H9 (cell line): ENCODE results near the gene CD46. TPM values are rescaled to one million over a fixed set of nuclear protein-coding genes. Genes with fewer than 3 reads are reported as not detected.

Experiments used
- DNase-seq: peaks from one replicate; pipeline ENCODE4 v3.0.0-alpha.2; 2017
- H2AFZ ChIP-seq: one replicate; pipeline ENCODE4 v1.6.1; 2013; ENCODE audit warnings: mild to moderate bottlenecking, low read length, control low read depth, moderate library complexity
- H2AK5ac ChIP-seq: 2 replicates; pipeline ENCODE4 v1.6.1; 2013; ENCODE audit warnings: low read length, control low read depth, mixed read lengths; ENCODE audit not compliant: insufficient read length
- H2BK120ac ChIP-seq: one replicate; pipeline ENCODE4 v1.6.1; 2013; ENCODE audit warnings: low read depth, mild to moderate bottlenecking, low read length, control low read depth, inconsistent platforms; ENCODE audit not compliant: poor library complexity, severe bottlenecking
- H2BK12ac ChIP-seq: 2 replicates; pipeline ENCODE4 v1.6.1; 2013; ENCODE audit warnings: low read length, control low read depth, mixed read lengths, low read depth; ENCODE audit not compliant: insufficient read length
- H2BK15ac ChIP-seq: 2 replicates; pipeline ENCODE4 v1.6.1; 2013; ENCODE audit warnings: low read depth, low read length, control low read depth
- H2BK20ac ChIP-seq: one replicate; pipeline ENCODE4 v1.6.1; 2013; ENCODE audit warnings: low read depth, mild to moderate bottlenecking, low read length, control low read depth, inconsistent platforms; ENCODE audit not compliant: poor library complexity, severe bottlenecking
- H2BK5ac ChIP-seq: 2 replicates; pipeline ENCODE4 v1.6.1; 2013; ENCODE audit warnings: low read length, control low read depth, mixed read lengths; ENCODE audit not compliant: insufficient read length
- H3K14ac ChIP-seq: 2 replicates; pipeline ENCODE4 v1.6.1; 2013; ENCODE audit warnings: low read length, control low read depth; ENCODE audit not compliant: insufficient read depth
- H3K18ac ChIP-seq: 2 replicates; pipeline ENCODE4 v1.6.1; 2013; ENCODE audit warnings: low read depth, mild to moderate bottlenecking, mixed read lengths, low read length, control low read depth; ENCODE audit not compliant: insufficient read length
- H3K23ac ChIP-seq: 2 replicates; pipeline ENCODE4 v1.6.1; 2013; ENCODE audit warnings: low read length, control low read depth, mixed read lengths, low read depth; ENCODE audit not compliant: insufficient read length
- H3K23me2 ChIP-seq: 2 replicates; pipeline ENCODE4 v1.6.1; 2013; ENCODE audit warnings: low read depth, mild to moderate bottlenecking, mixed read lengths, low read length, control low read depth; ENCODE audit not compliant: insufficient read length, poor library complexity, severe bottlenecking
- H3K27ac ChIP-seq: 2 replicates; pipeline ENCODE4 v1.5.1; 2013; ENCODE audit warnings: low read length, control low read depth, mixed read lengths, low read depth; ENCODE audit not compliant: insufficient read length
- H3K27me3 ChIP-seq: 2 replicates; pipeline ENCODE4 v1.6.1; 2013; ENCODE audit warnings: low read length, control low read depth, inconsistent platforms; ENCODE audit not compliant: insufficient read depth
- H3K4ac ChIP-seq: 2 replicates; pipeline ENCODE4 v1.6.1; 2013; ENCODE audit warnings: low read depth, mild to moderate bottlenecking, control low read depth, inconsistent platforms, low read length, moderate library complexity
- H3K4me1 ChIP-seq: 2 replicates; pipeline ENCODE4 v1.6.1; 2013; ENCODE audit warnings: low read length, control low read depth, inconsistent platforms; ENCODE audit not compliant: insufficient read depth
- H3K4me2 ChIP-seq: 2 replicates; pipeline ENCODE4 v1.6.1; 2013; ENCODE audit warnings: low read length, control low read depth, mixed read lengths; ENCODE audit not compliant: insufficient read length, insufficient read depth
- H3K56ac ChIP-seq: 2 replicates; pipeline ENCODE4 v1.6.1; 2013; ENCODE audit warnings: low read depth, mild to moderate bottlenecking, mixed read lengths, low read length, control low read depth; ENCODE audit not compliant: insufficient read length
- H3K79me1 ChIP-seq: 2 replicates; pipeline ENCODE4 v1.6.1; 2013; ENCODE audit warnings: low read depth, mild to moderate bottlenecking, moderate library complexity, low read length, control low read depth, inconsistent platforms; ENCODE audit not compliant: insufficient read depth, poor library complexity, severe bottlenecking
- H3K79me2 ChIP-seq: 2 replicates; pipeline ENCODE4 v1.6.1; 2013; ENCODE audit warnings: low read length, control low read depth, inconsistent platforms; ENCODE audit not compliant: insufficient read depth
- H3K9ac ChIP-seq: 2 replicates; pipeline ENCODE4 v1.6.1; 2013; ENCODE audit warnings: low read length, control low read depth, mixed read lengths; ENCODE audit not compliant: insufficient read length; ENCODE audit errors: extremely low read depth
- H3K9me3 ChIP-seq: one replicate; pipeline ENCODE4 v1.6.1; 2013; ENCODE audit warnings: low read depth, low read length, inconsistent platforms; ENCODE audit not compliant: control insufficient read depth
- H3T11ph ChIP-seq: one replicate; pipeline ENCODE4 v1.6.1; 2013; ENCODE audit warnings: mild to moderate bottlenecking, low read length, control low read depth, inconsistent platforms
- H4K20me1 ChIP-seq: one replicate; pipeline ENCODE4 v1.6.1; 2013; ENCODE audit not compliant: control insufficient read depth, insufficient read length, insufficient read depth
- H4K5ac ChIP-seq: 2 replicates; pipeline ENCODE4 v1.6.1; 2013; ENCODE audit warnings: low read depth, mild to moderate bottlenecking, mixed read lengths, low read length, control low read depth; ENCODE audit not compliant: insufficient read length
- H4K8ac ChIP-seq: replicated peaks from 2 replicates; pipeline ENCODE4 v1.6.1; 2013; ENCODE audit warnings: low read length, control low read depth, mixed read lengths, low read depth; ENCODE audit not compliant: insufficient read length
- H4K91ac ChIP-seq: 2 replicates; pipeline ENCODE4 v1.6.1; 2013; ENCODE audit warnings: low read depth, mild to moderate bottlenecking, moderate library complexity, mixed read lengths, low read length, control low read depth; ENCODE audit not compliant: insufficient read length
- H3K27ac Mint-ChIP-seq, 3 experiments: 2 replicates in 2 of 3; 3 replicates in 1 of 3; pipeline ENCODE4 v1.8.0; 2020 to 2021; ENCODE audit warnings: mixed read lengths in 3 of 3, mild to moderate bottlenecking in 1 of 3, moderate library complexity in 1 of 3
- H3K27me3 Mint-ChIP-seq: 2 replicates; pipeline ENCODE4 v1.8.0; 2021; ENCODE audit warnings: low read depth, mild to moderate bottlenecking, moderate library complexity, mixed read lengths
- H3K36me3 Mint-ChIP-seq, 3 experiments: 2 replicates in 2 of 3; 3 replicates in 1 of 3; pipeline ENCODE4 v1.8.0; 2020 to 2021; ENCODE audit warnings: low read depth in 3 of 3, mixed read lengths in 3 of 3; ENCODE audit not compliant: insufficient read depth in 1 of 3
- H3K4me1 Mint-ChIP-seq, 2 experiments: 2 replicates each; pipeline ENCODE4 v1.8.0; 2020; ENCODE audit warnings: mixed read lengths in 2 of 2
- H3K4me3 Mint-ChIP-seq, 2 experiments: 2 replicates in 1 of 2; 3 replicates in 1 of 2; pipeline ENCODE4 v1.8.0; 2020 to 2021; ENCODE audit warnings: mild to moderate bottlenecking in 2 of 2, mixed read lengths in 2 of 2, moderate library complexity in 1 of 2
- H3K9me3 Mint-ChIP-seq, 2 experiments: 2 replicates in 1 of 2; 3 replicates in 1 of 2; pipeline ENCODE4 v1.8.0; 2020; ENCODE audit warnings: mild to moderate bottlenecking in 2 of 2, mixed read lengths in 2 of 2, moderate library complexity in 1 of 2
- CTCF ChIP-seq: fragments of 200-600 bp; sonication (generic); conservative IDR thresholded peaks from 3 replicates; pipeline ENCODE4 v1.8.0; 2021; ENCODE audit warnings: antibody characterized with exemption, mild to moderate bottlenecking
- WGBS: extraction: QIAGEN DNeasy Blood & Tissue Kit; methylation state at CpG from one replicate; pipeline ENCODE4 v1.1.7; 2013; ENCODE audit warnings: missing lambda C conversion rate, low lambda C conversion rate, mixed read lengths; ENCODE audit not compliant: insufficient read length; ENCODE audit errors: extremely low coverage; 5-methylcytosine and 5-hydroxymethylcytosine counted together
- total RNA-seq: library from RNA; stranded (reverse); gene quantifications from 2 replicates; pipeline ENCODE4 v1.2.1, GENCODE V29; 2021

The CD46 gene
- total RNA-seq, 1 experiment from 2014 or later, result 89.2 TPM

- Mint-ChIP-seq H3K9me3 (peaks cover 3 to 13% of the 10 kb centered on the region in 2 experiments; a peak in 4 of 5 replicates), H3K27me3 (no peaks in the 10 kb centered on the region), H3K27ac (no peak overlapping the region), H3K4me1 (peaks cover 42 to 47% of the 10 kb centered on the region in 2 experiments), H3K4me3 (no peak overlapping the region), H3K36me3 (peaks cover 0 to 14% (median 8%) of the 10 kb centered on the region in 3 experiments; a peak in 4 of 7 replicates)
- H3K23ac ChIP-seq, result no peak overlapping the region
- no peak for TF ChIP-seq CTCF
- no peaks in the 10 kb centered on the region for H3K79me2 ChIP-seq
- H3K27me3 ChIP-seq, result no peaks in the 10 kb centered on the region
- no peak overlapping the region for H2AK5ac ChIP-seq
- no peak overlapping the region for H4K5ac ChIP-seq
- peaks cover 3% of the 10 kb centered on the region; the same call in 1 of the 2 replicates for H3K4me1 ChIP-seq
- H2AFZ ChIP-seq, result no peak overlapping the region
- H3K18ac ChIP-seq, result no peak overlapping the region
- H3K27ac ChIP-seq, result no peak overlapping the region
- H3K79me1 ChIP-seq, result no peaks in the 10 kb centered on the region
- H4K91ac ChIP-seq, result no peak overlapping the region
- no peaks in the 10 kb centered on the region for H4K20me1 ChIP-seq
- no CpG with 5 or more reads among the region's 6 CpGs for WGBS
- H3K14ac ChIP-seq, result no peak overlapping the region
- no peak overlapping the region for H3K56ac ChIP-seq
- H2BK120ac ChIP-seq, result no peak overlapping the region
- H2BK15ac ChIP-seq, result no peak overlapping the region
- no peak overlapping the region for H2BK5ac ChIP-seq
- H4K8ac ChIP-seq, result no peak overlapping the region
- H3K23me2 ChIP-seq, result no peaks in the 10 kb centered on the region
- no peak overlapping the region for H2BK20ac ChIP-seq
- no peak overlapping the region for H3K9ac ChIP-seq
- no peak for DNase-seq
- H3T11ph ChIP-seq, result no peak overlapping the region
- no peaks in the 10 kb centered on the region for H3K9me3 ChIP-seq
- no peak overlapping the region for H2BK12ac ChIP-seq
- H3K4me2 ChIP-seq, result no peak overlapping the region
- no peak overlapping the region for H3K4ac ChIP-seq
Observed at GRCh38 chr1:207745839-207746767, 5.8 kb upstream of the CD46 start.
